ENCODE results near the gene CEMIP. TPM values are rescaled to one million over a fixed set of nuclear protein-coding genes. Genes with fewer than 3 reads are reported as not detected.
A peak's percentile ranks its signal among the peaks of the same experiment; 100 is the strongest.

CEMIP gene
- total RNA-seq, 1 donor from 2014 or later, result not detected

GRCh38 chr15:80997692-80998091, 218.5 kb downstream of the CEMIP start:
- peaks cover 10% of the 10 kb centered on the region for H3F3A ChIP-seq (ENCODE audit: low read depth)
- Mint-ChIP-seq H3K9me3 (peaks cover 5% of the 10 kb centered on the region), H3K27ac (no peak overlapping the region), H3K36me3 (peaks cover 2% of the 10 kb centered on the region), H3K4me1 (peaks cover 10% of the 10 kb centered on the region), H3K4me3 (no peak overlapping the region), H3K27me3 (ENCODE audit: insufficient read depth, low read depth) (peaks cover 2% of the 10 kb centered on the region)
- H3K4me2 ChIP-seq, result no peak overlapping the region
- no peaks in the 10 kb centered on the region for H3K36me3 ChIP-seq
- no peak overlapping the region for H3K4me3 ChIP-seq
- H3K27me3 ChIP-seq, result peaks cover 21% of the 10 kb centered on the region
- no peak overlapping the region for H2AFZ ChIP-seq (replicated peaks)
- H3K27ac ChIP-seq, result no peak overlapping the region
- H4K20me1 ChIP-seq (ENCODE audit: low read depth), result peaks cover 11% of the 10 kb centered on the region
- TF ChIP-seq EZH2phosphoT487 (IDR thresholded peaks at IDR 0.05) (no peak), CTCF (IDR thresholded peaks at IDR 0.05) (no peak), EZH2 (IDR thresholded peaks at IDR 0.05) (no peak)
- no peaks in the 10 kb centered on the region for H3K9me3 ChIP-seq (ENCODE audit: low read depth)
- no peak for DNase-seq (ENCODE audit: low spot score)
- H3K4me1 ChIP-seq, result peaks cover 6% of the 10 kb centered on the region
- peaks cover 8% of the 10 kb centered on the region for H3K79me2 ChIP-seq (ENCODE audit: low read depth)
- no peak overlapping the region for H3K9ac ChIP-seq

DNA sequence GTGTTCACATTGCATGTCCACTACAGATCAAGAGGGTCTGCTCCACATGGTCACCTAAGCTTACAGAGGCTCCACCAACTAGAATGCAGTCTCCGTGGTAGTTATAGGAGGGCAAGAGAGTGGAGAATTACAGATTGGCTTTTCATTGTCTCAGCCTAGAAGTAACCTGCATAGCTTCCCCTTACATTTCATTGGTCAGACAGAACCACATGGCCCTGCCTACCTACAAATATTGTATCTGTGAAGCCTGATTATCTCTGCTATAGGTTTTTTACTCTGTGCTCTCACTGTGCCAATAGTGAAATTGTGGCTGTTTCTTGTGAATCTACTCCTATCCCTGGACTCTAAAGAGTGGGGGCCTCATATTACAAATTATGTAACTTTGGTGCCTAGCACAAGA, 219.1 kb downstream of the CEMIP start:
- DNase-seq (ENCODE audit: low spot score), result no peak
- Histone ChIP-seq H3K4me3 (no peak overlapping the region), H3F3A (ENCODE audit: low read depth) (peaks cover 10% of the 10 kb centered on the region), H3K4me1 (peaks cover 6% of the 10 kb centered on the region), H3K36me3 (no peaks in the 10 kb centered on the region), H3K27me3 (peaks cover 27% of the 10 kb centered on the region), H2AFZ (replicated peaks) (no peak overlapping the region), H3K9me3 (ENCODE audit: low read depth) (no peaks in the 10 kb centered on the region), H4K20me1 (ENCODE audit: low read depth) (peaks cover 16% of the 10 kb centered on the region), H3K9ac (no peak overlapping the region), H3K79me2 (ENCODE audit: low read depth) (peaks cover 14% of the 10 kb centered on the region), H3K27ac (no peak overlapping the region), H3K4me2 (no peak overlapping the region)
- Mint-ChIP-seq H3K9me3 (peaks cover 5% of the 10 kb centered on the region), H3K4me1 (peaks cover 10% of the 10 kb centered on the region), H3K27ac (no peak overlapping the region), H3K36me3 (peaks cover 3% of the 10 kb centered on the region), H3K4me3 (peak overlapping the region; percentile 2), H3K27me3 (ENCODE audit: insufficient read depth, low read depth) (peaks cover 2% of the 10 kb centered on the region)
- TF ChIP-seq EZH2phosphoT487 (IDR thresholded peaks at IDR 0.05), result no peak
- TF ChIP-seq EZH2 (IDR thresholded peaks at IDR 0.05), result no peak
- TF ChIP-seq CTCF (IDR thresholded peaks at IDR 0.05), result no peak

DNA sequence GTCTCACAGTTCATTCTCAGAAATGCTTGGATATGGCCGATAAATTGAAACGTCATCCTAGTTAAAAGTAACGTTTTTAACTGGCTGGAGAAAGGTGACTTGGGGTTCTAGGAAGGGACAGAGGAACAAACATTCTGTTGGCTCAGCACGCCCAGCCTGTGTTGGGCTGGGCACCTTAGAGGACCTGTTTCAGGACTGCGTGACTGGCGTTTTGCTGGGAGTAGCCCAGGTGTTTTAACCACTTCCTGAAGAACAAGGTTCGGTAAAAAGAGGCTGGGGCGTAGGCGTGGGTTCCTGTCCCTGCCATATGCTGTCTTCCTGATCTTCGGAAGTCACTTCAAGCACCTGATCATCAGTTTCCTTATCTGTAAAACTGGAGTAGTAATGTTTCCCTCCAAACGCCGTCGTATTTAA, 220.5 kb downstream of the CEMIP start:
- peaks cover 5% of the 10 kb centered on the region for H3K9me3 Mint-ChIP-seq
- H3K27me3 Mint-ChIP-seq (ENCODE audit: insufficient read depth, low read depth), result peaks cover 2% of the 10 kb centered on the region
- H3K79me2 ChIP-seq (ENCODE audit: low read depth), result peaks cover 27% of the 10 kb centered on the region
- H3F3A ChIP-seq (ENCODE audit: low read depth), result peaks cover 10% of the 10 kb centered on the region
- peak overlapping the region; percentile 94 for H3K4me2 ChIP-seq
- no peak overlapping the region for H3K27ac ChIP-seq
- no peak for DNase-seq (ENCODE audit: low spot score)
- H3K36me3 ChIP-seq, result peaks cover 4% of the 10 kb centered on the region
- H3K4me3 ChIP-seq, result peak overlapping the region; percentile 100
- H3K4me3 Mint-ChIP-seq, result peak overlapping the region; percentile 95
- H2AFZ ChIP-seq (replicated peaks), result peak overlapping the region; percentile 79
- peaks cover 21% of the 10 kb centered on the region for H3K4me1 Mint-ChIP-seq
- no peak overlapping the region for H3K9ac ChIP-seq
- H3K27me3 ChIP-seq, result peaks cover 30% of the 10 kb centered on the region
- TF ChIP-seq EZH2phosphoT487 (IDR thresholded peaks at IDR 0.05), result no peak
- TF ChIP-seq CTCF (IDR thresholded peaks at IDR 0.05), result no peak
- TF ChIP-seq EZH2 (IDR thresholded peaks at IDR 0.05), result no peak
- no peak overlapping the region for H3K27ac Mint-ChIP-seq
- H3K9me3 ChIP-seq (ENCODE audit: low read depth), result no peaks in the 10 kb centered on the region
- H4K20me1 ChIP-seq (ENCODE audit: low read depth), result peaks cover 28% of the 10 kb centered on the region
- peaks cover 13% of the 10 kb centered on the region for H3K36me3 Mint-ChIP-seq
- H3K4me1 ChIP-seq, result peaks cover 10% of the 10 kb centered on the region

All from neural progenitor cell (in vitro differentiated cells).